Measurements from ENCODE around the gene DUSP18.

Gene DUSP18

GRCh38 chr22:30697975-30698374, 30.3 kb upstream of the DUSP18 start:
- Histone ChIP-seq H3K27ac (no peak overlapping the region), H3K9me3 (replicated peaks in 1 of 11) (no peaks in the 10 kb centered on the region), H3K4me2 (no peak overlapping the region), H3K27me3 (peaks cover 0 to 8% (median 0%) of the 10 kb centered on the region in 11 experiments; a peak in 2 of 22 replicates), H3K9ac (no peak overlapping the region), H3K4me3 (no peak overlapping the region), H3K4me1 (peaks cover 0 to 16% (median 2%) of the 10 kb centered on the region in 10 experiments; a peak in 5 of 20 replicates), H3K36me3 (no peaks in the 10 kb centered on the region), H4K20me1 (no peaks in the 10 kb centered on the region)
- no peak for TF ChIP-seq Cebpa-rat (IDR thresholded peaks at IDR 0.05)

DNA sequence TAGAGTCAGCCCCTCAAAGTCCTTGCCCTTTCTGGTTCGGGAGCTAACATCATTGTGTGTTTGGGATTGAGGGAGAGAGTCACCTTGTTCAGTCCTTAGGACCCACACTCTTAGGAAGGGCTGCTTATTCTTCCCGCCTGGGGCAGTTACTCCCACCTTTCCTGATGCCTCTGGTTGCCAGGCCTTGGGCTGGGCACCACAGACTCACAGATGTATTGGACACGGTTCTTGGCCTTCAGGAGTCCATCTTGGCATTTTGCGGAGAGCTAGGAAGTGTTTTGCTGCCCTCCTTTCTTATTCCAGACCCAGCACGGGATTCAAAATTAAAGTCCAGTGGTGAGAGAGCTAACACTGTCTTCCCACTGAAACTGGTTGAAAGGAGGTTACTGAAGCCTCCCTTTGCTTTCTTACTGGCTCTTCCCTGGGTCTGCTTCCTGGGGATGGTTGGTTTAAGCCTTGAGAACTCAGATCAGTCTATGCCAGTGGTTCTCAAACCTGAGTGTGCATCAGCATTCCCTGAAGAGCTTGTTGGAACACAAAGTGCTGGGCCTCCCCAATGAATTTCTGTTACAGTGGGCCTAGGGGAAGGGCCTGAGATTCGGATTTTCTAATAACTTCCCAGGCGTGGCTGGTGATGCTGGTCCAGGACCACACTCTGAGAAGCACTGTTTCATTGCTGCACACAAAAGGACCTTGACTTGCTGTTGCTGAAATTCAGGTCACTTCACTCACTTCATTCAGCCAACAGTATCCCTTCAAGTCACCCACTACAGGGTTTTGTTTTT, 28.4 kb upstream of the DUSP18 start:
- no peak overlapping the region for H3K27ac ChIP-seq
- TF ChIP-seq Cebpa-rat (IDR thresholded peaks at IDR 0.05) = no peak
- H3K9me3 ChIP-seq (replicated peaks in 1 of 11) = no peaks in the 10 kb centered on the region
- peaks cover 0 to 16% (median 2%) of the 10 kb centered on the region in 10 experiments; a peak in 5 of 20 replicates for H3K4me1 ChIP-seq
- H3K36me3 ChIP-seq = no peaks in the 10 kb centered on the region
- peak overlapping the region in 4 of 11 experiments; percentile 71 to 74 (median 73); a peak in 3 of 22 replicates for H3K4me2 ChIP-seq
- no peaks in the 10 kb centered on the region for H4K20me1 ChIP-seq
- H3K27me3 ChIP-seq = peaks cover 0 to 8% (median 0%) of the 10 kb centered on the region in 11 experiments; a peak in 2 of 22 replicates
- no peak overlapping the region for H3K4me3 ChIP-seq
- H3K9ac ChIP-seq = no peak overlapping the region

DNA sequence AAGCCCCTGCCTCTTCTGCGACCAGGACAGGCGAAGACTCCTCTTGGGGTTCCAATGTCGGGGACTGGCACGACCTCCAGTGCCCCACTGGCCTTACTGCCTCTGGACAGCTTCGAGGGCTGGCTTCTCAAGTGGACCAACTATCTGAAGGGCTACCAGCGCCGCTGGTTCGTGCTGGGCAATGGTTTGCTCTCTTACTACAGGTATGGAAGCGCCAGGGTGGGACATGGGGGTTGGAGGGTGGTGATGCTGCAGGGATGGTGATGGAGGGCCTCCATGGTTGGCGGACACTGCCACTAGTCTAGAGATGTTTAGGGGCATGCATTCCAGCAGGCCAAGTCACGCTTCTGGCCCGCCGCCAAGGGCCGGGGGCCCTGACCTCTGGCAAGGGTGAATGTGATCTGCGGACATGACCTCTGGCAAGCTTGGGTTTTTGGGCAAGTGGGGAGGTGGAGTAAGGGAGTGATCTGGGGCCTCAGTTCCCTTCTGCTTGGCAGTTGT, 27.7 kb upstream of the DUSP18 start:
- no peak overlapping the region for H3K27ac ChIP-seq
- no peaks in the 10 kb centered on the region for H3K36me3 ChIP-seq
- H3K27me3 ChIP-seq = peaks cover 0 to 8% (median 0%) of the 10 kb centered on the region in 11 experiments; a peak in 2 of 22 replicates
- TF ChIP-seq Cebpa-rat (IDR thresholded peaks at IDR 0.05) = no peak
- H3K4me2 ChIP-seq = peak overlapping the region; percentile 69 to 83 (median 72)
- no peaks in the 10 kb centered on the region for H3K9me3 ChIP-seq (replicated peaks in 1 of 11)
- peak overlapping the region; percentile 41 to 73 (median 62); a peak in 17 of 20 replicates for H3K4me3 ChIP-seq
- peaks cover 0 to 16% (median 2%) of the 10 kb centered on the region in 10 experiments; a peak in 5 of 20 replicates for H3K4me1 ChIP-seq
- peak overlapping the region in 5 of 11 experiments; percentile 46 to 70 (median 62); a peak in 4 of 22 replicates for H3K9ac ChIP-seq
- no peaks in the 10 kb centered on the region for H4K20me1 ChIP-seq

DNA sequence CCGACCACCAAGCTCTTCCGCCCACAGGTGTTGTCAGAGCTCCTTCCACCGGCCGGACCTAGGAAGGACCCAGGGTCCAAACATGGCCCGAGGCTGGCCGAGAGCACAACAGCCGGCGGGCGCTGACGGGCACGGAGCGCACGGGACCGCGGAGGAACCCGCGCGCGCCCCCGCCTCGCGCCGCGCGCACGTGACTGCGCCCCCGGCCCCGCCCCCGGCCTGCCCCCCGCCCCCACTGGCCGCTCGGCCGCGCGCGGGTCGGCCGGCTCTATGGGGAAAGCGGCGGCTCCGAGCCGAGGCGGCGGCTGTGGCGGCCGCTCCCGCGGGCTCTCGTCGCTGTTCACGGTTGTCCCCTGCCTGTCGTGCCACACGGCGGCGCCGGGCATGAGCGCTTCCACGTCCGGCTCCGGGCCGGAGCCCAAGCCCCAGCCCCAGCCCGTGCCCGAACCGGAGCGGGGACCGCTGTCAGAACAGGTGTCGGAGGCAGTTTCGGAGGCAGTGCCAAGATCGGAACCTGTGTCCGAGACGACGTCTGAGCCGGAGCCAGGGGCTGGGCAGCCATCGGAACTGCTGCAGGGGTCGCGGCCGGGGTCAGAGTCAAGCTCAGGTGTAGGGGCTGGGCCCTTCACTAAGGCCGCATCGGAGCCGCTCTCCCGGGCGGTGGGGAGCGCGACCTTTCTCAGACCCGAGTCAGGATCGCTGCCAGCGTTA, 27.1 kb upstream of the DUSP18 start, which contains the start of gene OSBP2:
OSBP2 (plus strand) TSS at position 235 of the 711 bp plus-strand sequence; CDS start at position 271, 36 bp downstream.
- peaks cover 0 to 16% (median 2%) of the 10 kb centered on the region in 10 experiments; a peak in 5 of 20 replicates for H3K4me1 ChIP-seq
- peak within 1 kb of the TSS in 10 of 11 experiments; percentile 40 to 62 (median 53); a peak in 17 of 22 replicates for H3K27ac ChIP-seq
- H3K9me3 ChIP-seq (replicated peaks in 1 of 11) = no peaks in the 10 kb centered on the region
- H3K36me3 ChIP-seq = no peaks in the 10 kb centered on the region
- peak within 1 kb of the TSS; percentile 73 to 89 (median 84) for H3K4me2 ChIP-seq
- H3K27me3 ChIP-seq = peaks cover 0 to 8% (median 0%) of the 10 kb centered on the region in 11 experiments; a peak in 2 of 22 replicates
- no peak for TF ChIP-seq Cebpa-rat (IDR thresholded peaks at IDR 0.05)
- no peaks in the 10 kb centered on the region for H4K20me1 ChIP-seq
- H3K4me3 ChIP-seq = peak within 1 kb of the TSS; percentile 51 to 73 (median 63)
- H3K9ac ChIP-seq = peak within 1 kb of the TSS; percentile 58 to 78 (median 71); a peak in 21 of 22 replicates

DNA sequence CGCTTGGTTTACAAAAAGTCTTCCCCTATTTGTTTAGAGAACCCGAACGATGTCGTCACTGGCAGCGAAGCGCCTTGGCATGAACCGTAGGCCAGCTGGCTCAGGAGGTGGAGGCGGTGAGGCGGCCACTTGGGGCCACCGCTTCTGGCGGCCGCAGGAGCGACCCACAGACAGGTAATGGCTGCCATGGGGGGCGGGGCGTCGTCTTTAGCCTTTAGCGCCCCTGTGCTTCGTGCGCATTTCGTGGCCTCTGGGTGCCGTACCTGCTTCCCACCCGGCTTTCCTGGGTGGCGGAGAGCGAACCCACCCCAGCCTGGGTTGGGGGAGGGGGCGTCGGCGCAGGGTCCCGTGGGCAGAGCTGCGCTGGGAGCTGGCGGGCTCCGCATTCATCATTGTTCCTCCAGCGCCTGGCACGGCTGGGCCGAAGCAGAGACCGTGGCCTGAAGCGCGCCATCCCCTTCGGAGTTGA, 26.5 kb upstream of the DUSP18 start:
- H3K27ac ChIP-seq = peak overlapping the region in 10 of 11 experiments; percentile 40 to 62 (median 53); a peak in 17 of 22 replicates

DNA sequence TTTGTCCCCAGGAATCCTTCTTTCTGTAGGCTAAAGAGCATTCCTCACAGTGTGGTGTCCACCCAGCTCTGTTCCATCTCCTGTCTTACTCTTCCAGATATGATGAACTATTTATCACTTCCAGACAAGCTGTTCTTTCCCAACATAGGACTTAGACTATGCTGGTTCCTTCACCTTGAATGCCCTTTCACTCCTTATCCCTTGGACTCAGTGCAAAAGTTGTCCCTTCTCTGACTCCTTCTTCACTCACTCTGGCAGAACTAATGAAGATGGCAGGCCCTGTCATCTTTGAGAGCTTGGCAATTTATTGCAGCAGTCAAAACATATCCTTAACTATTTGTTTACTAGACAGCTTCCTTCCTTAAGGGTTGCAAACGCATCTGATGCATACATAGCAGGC, 23.5 kb upstream of the DUSP18 start:
- no peak for TF ChIP-seq Cebpa-rat (IDR thresholded peaks at IDR 0.05)
- no peak overlapping the region for H3K27ac ChIP-seq
- H3K9ac ChIP-seq = no peak overlapping the region
- H3K4me2 ChIP-seq = no peak overlapping the region
- H4K20me1 ChIP-seq = no peaks in the 10 kb centered on the region
- H3K27me3 ChIP-seq = peaks cover 0 to 8% (median 0%) of the 10 kb centered on the region in 11 experiments; a peak in 2 of 22 replicates
- no peaks in the 10 kb centered on the region for H3K36me3 ChIP-seq
- no peak overlapping the region for H3K4me3 ChIP-seq
- H3K9me3 ChIP-seq (replicated peaks in 1 of 11) = no peaks in the 10 kb centered on the region
- peaks cover 0 to 16% (median 2%) of the 10 kb centered on the region in 10 experiments; a peak in 5 of 20 replicates for H3K4me1 ChIP-seq

More for the DNA sequence above, 26.5 kb upstream of the DUSP18 start:
- TF ChIP-seq Cebpa-rat (IDR thresholded peaks at IDR 0.05) = no peak
- Histone ChIP-seq H3K9me3 (replicated peaks in 1 of 11) (no peaks in the 10 kb centered on the region), H3K27me3 (peaks cover 0 to 8% (median 0%) of the 10 kb centered on the region in 11 experiments; a peak in 2 of 22 replicates), H4K20me1 (no peaks in the 10 kb centered on the region), H3K9ac (peak overlapping the region; percentile 53 to 78 (median 71); a peak in 21 of 22 replicates), H3K4me3 (peak overlapping the region; percentile 51 to 73 (median 63)), H3K4me1 (peaks cover 0 to 16% (median 2%) of the 10 kb centered on the region in 10 experiments; a peak in 5 of 20 replicates), H3K36me3 (no peaks in the 10 kb centered on the region), H3K4me2 (peak overlapping the region; percentile 59 to 89 (median 84))

GRCh38 chr22:30689622-30690021, 21.9 kb upstream of the DUSP18 start:
- H3K9ac ChIP-seq = no peak overlapping the region
- H3K4me1 ChIP-seq = peaks cover 0 to 11% (median 0%) of the 10 kb centered on the region in 10 experiments; a peak in 1 of 20 replicates
- H3K27me3 ChIP-seq = no peaks in the 10 kb centered on the region
- H3K4me2 ChIP-seq = no peak overlapping the region
- H3K27ac ChIP-seq = no peak overlapping the region
- no peaks in the 10 kb centered on the region for H3K9me3 ChIP-seq (replicated peaks in 1 of 11)
- no peaks in the 10 kb centered on the region for H3K36me3 ChIP-seq
- H3K4me3 ChIP-seq = no peak overlapping the region
- H4K20me1 ChIP-seq = no peaks in the 10 kb centered on the region
- no peak for TF ChIP-seq Cebpa-rat (IDR thresholded peaks at IDR 0.05)

GRCh38 chr22:30687358-30687757, 19.7 kb upstream of the DUSP18 start:
- H3K9ac ChIP-seq = no peak overlapping the region
- peaks cover 0 to under 1% (median 0%) of the 10 kb centered on the region in 10 experiments; a peak in 5 of 20 replicates for H3K4me1 ChIP-seq
- no peaks in the 10 kb centered on the region for H3K27me3 ChIP-seq
- H3K27ac ChIP-seq = no peak overlapping the region
- no peak for TF ChIP-seq Cebpa-rat (IDR thresholded peaks at IDR 0.05)
- H3K36me3 ChIP-seq = no peaks in the 10 kb centered on the region
- no peaks in the 10 kb centered on the region for H3K9me3 ChIP-seq (replicated peaks in 1 of 11)
- no peak overlapping the region for H3K4me3 ChIP-seq
- no peak overlapping the region for H3K4me2 ChIP-seq
- no peaks in the 10 kb centered on the region for H4K20me1 ChIP-seq

Measured in BLaER1 treated with 17β-estradiol and CSF1 and Interleukin-3, amounts not matched to agents 10 nM and 100 nM (cell line).